ENCODE data around the gene UCKL1.

DNA sequence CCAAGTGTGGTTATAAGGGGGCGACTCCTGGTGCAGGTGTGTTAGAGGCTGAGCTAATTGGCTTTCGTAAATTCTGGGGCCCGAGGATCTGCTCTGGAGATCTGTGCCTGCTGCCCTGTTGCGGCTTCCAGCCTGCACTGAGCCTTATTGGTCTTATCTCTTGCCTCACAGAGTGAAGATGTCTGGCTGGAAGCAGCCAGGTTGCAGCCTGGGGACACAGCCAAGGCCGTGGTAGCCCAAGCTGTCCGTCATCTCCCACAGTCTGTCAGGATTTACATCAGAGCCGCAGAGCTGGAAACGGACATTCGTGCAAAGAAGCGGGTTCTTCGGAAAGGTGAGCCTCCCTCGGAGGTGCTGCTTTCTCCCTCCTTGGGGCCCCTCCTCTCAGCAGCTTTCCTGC, 44.7 kb upstream of the UCKL1 start:
- TF ChIP-seq, protein P1, sequence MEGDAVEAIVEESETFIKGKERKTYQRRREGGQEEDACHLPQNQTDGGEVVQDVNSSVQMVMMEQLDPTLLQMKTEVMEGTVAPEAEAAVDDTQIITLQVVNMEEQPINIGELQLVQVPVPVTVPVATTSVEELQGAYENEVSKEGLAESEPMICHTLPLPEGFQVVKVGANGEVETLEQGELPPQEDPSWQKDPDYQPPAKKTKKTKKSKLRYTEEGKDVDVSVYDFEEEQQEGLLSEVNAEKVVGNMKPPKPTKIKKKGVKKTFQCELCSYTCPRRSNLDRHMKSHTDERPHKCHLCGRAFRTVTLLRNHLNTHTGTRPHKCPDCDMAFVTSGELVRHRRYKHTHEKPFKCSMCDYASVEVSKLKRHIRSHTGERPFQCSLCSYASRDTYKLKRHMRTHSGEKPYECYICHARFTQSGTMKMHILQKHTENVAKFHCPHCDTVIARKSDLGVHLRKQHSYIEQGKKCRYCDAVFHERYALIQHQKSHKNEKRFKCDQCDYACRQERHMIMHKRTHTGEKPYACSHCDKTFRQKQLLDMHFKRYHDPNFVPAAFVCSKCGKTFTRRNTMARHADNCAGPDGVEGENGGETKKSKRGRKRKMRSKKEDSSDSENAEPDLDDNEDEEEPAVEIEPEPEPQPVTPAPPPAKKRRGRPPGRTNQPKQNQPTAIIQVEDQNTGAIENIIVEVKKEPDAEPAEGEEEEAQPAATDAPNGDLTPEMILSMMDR (conservative IDR thresholded peaks at IDR 0.05; ENCODE audit: low read length), result no peak
- TF ChIP-seq EZH2phosphoT487 (IDR thresholded peaks at IDR 0.05; ENCODE audit: borderline replicate concordance), result no peak
